ENCODE measurements around the gene SOBP. TPM values are rescaled to one million over a fixed set of nuclear protein-coding genes. Genes with fewer than 3 reads are reported as not detected.

Gene SOBP
- total and polyA plus RNA-seq, 2 experiments from 2014 or later, result 1.5 to 3.0 TPM

DNA sequence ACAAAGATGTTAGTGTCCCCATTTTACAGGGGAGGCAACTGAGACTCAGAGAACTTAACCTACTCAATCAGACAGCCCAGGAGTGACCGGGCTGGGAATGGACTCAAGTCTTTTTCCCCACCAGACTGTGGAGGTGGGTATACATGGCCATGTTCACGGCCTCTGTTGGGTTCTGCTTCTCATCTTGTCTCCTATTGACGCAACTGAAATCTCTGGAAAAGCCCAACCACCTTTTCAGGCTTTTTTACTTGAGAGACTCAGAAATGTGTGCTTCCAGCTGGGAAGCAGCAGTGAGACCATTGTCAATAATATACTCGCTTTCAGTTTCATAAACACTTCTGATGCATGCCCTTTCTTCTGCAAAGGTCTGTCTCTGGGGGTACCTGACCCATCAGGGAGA, 70.7 kb downstream of the SOBP start (continued):
- TF ChIP-seq CREB1 (CRISPR knock-in tag; IDR thresholded peaks at IDR 0.05; ENCODE audit: low read depth), result no peak

DNA sequence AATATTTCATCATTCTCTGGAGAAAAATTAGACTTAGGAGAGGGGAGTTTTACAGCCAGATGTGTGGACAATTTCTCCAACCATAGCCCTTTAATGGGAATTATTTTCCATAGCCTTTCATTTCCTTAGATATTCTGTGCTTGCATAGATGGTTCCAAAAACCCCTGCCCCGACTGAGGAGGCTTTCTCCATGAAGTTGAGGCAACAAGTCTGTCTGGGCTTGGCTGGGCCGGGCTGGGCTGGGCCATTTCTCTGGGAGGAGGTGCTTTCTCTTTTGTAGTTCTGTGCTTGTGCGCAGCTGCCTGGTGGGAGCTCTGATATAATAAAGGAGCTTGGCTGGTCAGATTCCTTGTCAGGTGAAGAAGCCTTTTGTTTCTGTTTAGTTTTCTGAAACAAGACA, 71.4 kb downstream of the SOBP start:
- Histone ChIP-seq H4K20me1 (replicated peaks; ENCODE audit: insufficient read depth) (no peaks in the 10 kb centered on the region), H3F3A (replicated peaks; ENCODE audit: low read depth) (no peaks in the 10 kb centered on the region), H2AFZ (no peak overlapping the region), H3K27ac (ENCODE audit: low read depth) (no peak overlapping the region), H3K4me1 (ENCODE audit: insufficient read depth) (peaks cover 15% of the 10 kb centered on the region), H3K4me2 (no peak overlapping the region), H3K4me3 (no peak overlapping the region), H3K36me3 (ENCODE audit: insufficient read depth) (no peaks in the 10 kb centered on the region), H3K79me2 (replicated peaks; ENCODE audit: insufficient read depth) (no peaks in the 10 kb centered on the region), H3K9me2 (ENCODE audit: insufficient read depth) (0 out of 2 replicates have a peak, but pooled peaks cover 6% of the 10 kb centered on the region), H3K27me3 (ENCODE audit: insufficient read depth) (no peaks in the 10 kb centered on the region)
- peaks cover 27% of the 10 kb centered on the region for H3K4me1 Mint-ChIP-seq
- TF ChIP-seq, protein P1, sequence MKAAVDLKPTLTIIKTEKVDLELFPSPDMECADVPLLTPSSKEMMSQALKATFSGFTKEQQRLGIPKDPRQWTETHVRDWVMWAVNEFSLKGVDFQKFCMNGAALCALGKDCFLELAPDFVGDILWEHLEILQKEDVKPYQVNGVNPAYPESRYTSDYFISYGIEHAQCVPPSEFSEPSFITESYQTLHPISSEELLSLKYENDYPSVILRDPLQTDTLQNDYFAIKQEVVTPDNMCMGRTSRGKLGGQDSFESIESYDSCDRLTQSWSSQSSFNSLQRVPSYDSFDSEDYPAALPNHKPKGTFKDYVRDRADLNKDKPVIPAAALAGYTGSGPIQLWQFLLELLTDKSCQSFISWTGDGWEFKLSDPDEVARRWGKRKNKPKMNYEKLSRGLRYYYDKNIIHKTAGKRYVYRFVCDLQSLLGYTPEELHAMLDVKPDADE (IDR thresholded peaks at IDR 0.05), result no peak
- TF ChIP-seq EZH2 (IDR thresholded peaks at IDR 0.05; ENCODE audit: low read depth, unreplicated experiment) (no peak), EZH2phosphoT487 (IDR thresholded peaks at IDR 0.05; ENCODE audit: unreplicated experiment) (no peak), JUNB (IDR thresholded peaks at IDR 0.05; ENCODE audit: unreplicated experiment) (no peak), ZNF114 (CRISPR knock-in tag; IDR thresholded peaks at IDR 0.05) (no peak), CREB1 (CRISPR knock-in tag; IDR thresholded peaks at IDR 0.05; ENCODE audit: low read depth) (no peak), POLR2AphosphoS5 (IDR thresholded peaks at IDR 0.05; ENCODE audit: low read depth) (no peak), ZNF331 (CRISPR knock-in tag; IDR thresholded peaks at IDR 0.05; ENCODE audit: low read depth) (no peak), NANOG (IDR thresholded peaks at IDR 0.05; ENCODE audit: borderline replicate concordance) (no peak), STAT1 (IDR thresholded peaks at IDR 0.05; ENCODE audit: unreplicated experiment) (no peak)
- TF ChIP-seq, protein P2, sequence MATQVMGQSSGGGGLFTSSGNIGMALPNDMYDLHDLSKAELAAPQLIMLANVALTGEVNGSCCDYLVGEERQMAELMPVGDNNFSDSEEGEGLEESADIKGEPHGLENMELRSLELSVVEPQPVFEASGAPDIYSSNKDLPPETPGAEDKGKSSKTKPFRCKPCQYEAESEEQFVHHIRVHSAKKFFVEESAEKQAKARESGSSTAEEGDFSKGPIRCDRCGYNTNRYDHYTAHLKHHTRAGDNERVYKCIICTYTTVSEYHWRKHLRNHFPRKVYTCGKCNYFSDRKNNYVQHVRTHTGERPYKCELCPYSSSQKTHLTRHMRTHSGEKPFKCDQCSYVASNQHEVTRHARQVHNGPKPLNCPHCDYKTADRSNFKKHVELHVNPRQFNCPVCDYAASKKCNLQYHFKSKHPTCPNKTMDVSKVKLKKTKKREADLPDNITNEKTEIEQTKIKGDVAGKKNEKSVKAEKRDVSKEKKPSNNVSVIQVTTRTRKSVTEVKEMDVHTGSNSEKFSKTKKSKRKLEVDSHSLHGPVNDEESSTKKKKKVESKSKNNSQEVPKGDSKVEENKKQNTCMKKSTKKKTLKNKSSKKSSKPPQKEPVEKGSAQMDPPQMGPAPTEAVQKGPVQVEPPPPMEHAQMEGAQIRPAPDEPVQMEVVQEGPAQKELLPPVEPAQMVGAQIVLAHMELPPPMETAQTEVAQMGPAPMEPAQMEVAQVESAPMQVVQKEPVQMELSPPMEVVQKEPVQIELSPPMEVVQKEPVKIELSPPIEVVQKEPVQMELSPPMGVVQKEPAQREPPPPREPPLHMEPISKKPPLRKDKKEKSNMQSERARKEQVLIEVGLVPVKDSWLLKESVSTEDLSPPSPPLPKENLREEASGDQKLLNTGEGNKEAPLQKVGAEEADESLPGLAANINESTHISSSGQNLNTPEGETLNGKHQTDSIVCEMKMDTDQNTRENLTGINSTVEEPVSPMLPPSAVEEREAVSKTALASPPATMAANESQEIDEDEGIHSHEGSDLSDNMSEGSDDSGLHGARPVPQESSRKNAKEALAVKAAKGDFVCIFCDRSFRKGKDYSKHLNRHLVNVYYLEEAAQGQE (IDR thresholded peaks at IDR 0.05; ENCODE audit: unreplicated experiment), result no peak
- TF ChIP-seq, protein P3, sequence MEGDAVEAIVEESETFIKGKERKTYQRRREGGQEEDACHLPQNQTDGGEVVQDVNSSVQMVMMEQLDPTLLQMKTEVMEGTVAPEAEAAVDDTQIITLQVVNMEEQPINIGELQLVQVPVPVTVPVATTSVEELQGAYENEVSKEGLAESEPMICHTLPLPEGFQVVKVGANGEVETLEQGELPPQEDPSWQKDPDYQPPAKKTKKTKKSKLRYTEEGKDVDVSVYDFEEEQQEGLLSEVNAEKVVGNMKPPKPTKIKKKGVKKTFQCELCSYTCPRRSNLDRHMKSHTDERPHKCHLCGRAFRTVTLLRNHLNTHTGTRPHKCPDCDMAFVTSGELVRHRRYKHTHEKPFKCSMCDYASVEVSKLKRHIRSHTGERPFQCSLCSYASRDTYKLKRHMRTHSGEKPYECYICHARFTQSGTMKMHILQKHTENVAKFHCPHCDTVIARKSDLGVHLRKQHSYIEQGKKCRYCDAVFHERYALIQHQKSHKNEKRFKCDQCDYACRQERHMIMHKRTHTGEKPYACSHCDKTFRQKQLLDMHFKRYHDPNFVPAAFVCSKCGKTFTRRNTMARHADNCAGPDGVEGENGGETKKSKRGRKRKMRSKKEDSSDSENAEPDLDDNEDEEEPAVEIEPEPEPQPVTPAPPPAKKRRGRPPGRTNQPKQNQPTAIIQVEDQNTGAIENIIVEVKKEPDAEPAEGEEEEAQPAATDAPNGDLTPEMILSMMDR (conservative IDR thresholded peaks at IDR 0.05; ENCODE audit: low read depth in 2 of 2), result no peak
- TF ChIP-seq, protein P4, sequence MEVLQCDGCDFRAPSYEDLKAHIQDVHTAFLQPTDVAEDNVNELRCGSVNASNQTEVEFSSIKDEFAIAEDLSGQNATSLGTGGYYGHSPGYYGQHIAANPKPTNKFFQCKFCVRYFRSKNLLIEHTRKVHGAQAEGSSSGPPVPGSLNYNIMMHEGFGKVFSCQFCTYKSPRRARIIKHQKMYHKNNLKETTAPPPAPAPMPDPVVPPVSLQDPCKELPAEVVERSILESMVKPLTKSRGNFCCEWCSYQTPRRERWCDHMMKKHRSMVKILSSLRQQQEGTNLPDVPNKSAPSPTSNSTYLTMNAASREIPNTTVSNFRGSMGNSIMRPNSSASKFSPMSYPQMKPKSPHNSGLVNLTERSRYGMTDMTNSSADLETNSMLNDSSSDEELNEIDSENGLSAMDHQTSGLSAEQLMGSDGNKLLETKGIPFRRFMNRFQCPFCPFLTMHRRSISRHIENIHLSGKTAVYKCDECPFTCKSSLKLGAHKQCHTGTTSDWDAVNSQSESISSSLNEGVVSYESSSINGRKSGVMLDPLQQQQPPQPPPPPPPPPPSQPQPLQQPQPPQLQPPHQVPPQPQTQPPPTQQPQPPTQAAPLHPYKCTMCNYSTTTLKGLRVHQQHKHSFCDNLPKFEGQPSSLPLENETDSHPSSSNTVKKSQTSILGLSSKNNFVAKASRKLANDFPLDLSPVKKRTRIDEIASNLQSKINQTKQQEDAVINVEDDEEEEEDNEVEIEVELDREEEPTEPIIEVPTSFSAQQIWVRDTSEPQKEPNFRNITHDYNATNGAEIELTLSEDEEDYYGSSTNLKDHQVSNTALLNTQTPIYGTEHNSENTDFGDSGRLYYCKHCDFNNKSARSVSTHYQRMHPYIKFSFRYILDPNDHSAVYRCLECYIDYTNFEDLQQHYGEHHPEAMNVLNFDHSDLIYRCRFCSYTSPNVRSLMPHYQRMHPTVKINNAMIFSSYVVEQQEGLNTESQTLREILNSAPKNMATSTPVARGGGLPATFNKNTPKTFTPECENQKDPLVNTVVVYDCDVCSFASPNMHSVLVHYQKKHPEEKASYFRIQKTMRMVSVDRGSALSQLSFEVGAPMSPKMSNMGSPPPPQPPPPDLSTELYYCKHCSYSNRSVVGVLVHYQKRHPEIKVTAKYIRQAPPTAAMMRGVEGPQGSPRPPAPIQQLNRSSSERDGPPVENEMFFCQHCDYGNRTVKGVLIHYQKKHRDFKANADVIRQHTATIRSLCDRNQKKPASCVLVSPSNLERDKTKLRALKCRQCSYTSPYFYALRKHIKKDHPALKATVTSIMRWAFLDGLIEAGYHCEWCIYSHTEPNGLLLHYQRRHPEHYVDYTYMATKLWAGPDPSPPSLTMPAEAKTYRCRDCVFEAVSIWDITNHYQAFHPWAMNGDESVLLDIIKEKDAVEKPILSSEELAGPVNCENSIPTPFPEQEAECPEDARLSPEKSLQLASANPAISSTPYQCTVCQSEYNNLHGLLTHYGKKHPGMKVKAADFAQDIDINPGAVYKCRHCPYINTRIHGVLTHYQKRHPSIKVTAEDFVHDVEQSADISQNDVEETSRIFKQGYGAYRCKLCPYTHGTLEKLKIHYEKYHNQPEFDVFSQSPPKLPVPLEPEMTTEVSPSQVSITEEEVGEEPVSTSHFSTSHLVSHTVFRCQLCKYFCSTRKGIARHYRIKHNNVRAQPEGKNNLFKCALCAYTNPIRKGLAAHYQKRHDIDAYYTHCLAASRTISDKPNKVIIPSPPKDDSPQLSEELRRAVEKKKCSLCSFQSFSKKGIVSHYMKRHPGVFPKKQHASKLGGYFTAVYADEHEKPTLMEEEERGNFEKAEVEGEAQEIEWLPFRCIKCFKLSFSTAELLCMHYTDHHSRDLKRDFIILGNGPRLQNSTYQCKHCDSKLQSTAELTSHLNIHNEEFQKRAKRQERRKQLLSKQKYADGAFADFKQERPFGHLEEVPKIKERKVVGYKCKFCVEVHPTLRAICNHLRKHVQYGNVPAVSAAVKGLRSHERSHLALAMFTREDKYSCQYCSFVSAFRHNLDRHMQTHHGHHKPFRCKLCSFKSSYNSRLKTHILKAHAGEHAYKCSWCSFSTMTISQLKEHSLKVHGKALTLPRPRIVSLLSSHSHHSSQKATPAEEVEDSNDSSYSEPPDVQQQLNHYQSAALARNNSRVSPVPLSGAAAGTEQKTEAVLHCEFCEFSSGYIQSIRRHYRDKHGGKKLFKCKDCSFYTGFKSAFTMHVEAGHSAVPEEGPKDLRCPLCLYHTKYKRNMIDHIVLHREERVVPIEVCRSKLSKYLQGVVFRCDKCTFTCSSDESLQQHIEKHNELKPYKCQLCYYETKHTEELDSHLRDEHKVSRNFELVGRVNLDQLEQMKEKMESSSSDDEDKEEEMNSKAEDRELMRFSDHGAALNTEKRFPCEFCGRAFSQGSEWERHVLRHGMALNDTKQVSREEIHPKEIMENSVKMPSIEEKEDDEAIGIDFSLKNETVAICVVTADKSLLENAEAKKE (CRISPR knock-in tag; IDR thresholded peaks at IDR 0.05), result no peak
- DNase-seq (ENCODE audit: low spot score) (peak; percentile 31), ATAC-seq (peak; percentile 85)
- H3K9me3 Mint-ChIP-seq, result no peaks in the 10 kb centered on the region
- no peak overlapping the region for H3K4me3 Mint-ChIP-seq
- peaks cover 4% of the 10 kb centered on the region for H3K27me3 Mint-ChIP-seq (ENCODE audit: insufficient read depth, low read depth, poor library complexity)
- H3K27ac Mint-ChIP-seq, result no peak overlapping the region
- H3K36me3 Mint-ChIP-seq (ENCODE audit: low read depth), result no peaks in the 10 kb centered on the region
